Measurements from ENCODE around the gene OGFR.

The OGFR gene

DNA sequence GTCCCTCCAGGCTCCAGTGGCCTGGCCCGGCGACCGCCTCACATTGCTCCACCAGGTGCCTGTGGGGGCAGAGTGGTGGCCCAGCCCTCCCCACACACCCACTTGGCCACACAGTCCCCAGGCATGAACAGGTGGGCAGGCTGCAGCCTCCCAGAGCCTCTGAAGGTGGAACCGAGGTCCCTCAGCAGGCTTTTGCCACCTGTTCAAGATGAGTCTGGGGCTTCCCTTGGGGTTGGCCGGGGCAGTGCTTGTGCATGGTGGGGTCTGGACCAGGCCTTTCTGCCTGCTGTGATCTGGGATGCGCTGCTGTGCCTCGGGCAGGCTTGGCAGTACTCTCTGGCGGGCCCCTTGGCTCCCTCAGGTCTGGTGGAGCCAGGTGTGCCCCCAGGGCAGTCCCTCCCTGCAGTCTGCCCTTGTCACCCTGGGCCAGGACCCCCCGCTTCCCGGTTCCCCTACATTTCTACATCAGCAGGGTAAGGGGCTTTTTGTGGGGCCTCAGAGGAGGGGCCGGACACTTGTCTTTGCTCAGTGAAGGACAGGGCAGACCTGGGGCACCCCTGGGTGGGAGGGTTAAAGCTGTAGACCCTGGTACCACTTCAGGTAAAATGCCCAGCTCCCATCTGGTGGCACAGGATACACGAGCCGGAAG lies 9.5 kb downstream of the OGFR start:
- no peak for TF ChIP-seq ZFX (IDR thresholded peaks at IDR 0.05)
- TF ChIP-seq, protein P1, sequence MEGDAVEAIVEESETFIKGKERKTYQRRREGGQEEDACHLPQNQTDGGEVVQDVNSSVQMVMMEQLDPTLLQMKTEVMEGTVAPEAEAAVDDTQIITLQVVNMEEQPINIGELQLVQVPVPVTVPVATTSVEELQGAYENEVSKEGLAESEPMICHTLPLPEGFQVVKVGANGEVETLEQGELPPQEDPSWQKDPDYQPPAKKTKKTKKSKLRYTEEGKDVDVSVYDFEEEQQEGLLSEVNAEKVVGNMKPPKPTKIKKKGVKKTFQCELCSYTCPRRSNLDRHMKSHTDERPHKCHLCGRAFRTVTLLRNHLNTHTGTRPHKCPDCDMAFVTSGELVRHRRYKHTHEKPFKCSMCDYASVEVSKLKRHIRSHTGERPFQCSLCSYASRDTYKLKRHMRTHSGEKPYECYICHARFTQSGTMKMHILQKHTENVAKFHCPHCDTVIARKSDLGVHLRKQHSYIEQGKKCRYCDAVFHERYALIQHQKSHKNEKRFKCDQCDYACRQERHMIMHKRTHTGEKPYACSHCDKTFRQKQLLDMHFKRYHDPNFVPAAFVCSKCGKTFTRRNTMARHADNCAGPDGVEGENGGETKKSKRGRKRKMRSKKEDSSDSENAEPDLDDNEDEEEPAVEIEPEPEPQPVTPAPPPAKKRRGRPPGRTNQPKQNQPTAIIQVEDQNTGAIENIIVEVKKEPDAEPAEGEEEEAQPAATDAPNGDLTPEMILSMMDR (conservative IDR thresholded peaks at IDR 0.05), result no peak
- no peak overlapping the region for H3K27ac ChIP-seq

DNA sequence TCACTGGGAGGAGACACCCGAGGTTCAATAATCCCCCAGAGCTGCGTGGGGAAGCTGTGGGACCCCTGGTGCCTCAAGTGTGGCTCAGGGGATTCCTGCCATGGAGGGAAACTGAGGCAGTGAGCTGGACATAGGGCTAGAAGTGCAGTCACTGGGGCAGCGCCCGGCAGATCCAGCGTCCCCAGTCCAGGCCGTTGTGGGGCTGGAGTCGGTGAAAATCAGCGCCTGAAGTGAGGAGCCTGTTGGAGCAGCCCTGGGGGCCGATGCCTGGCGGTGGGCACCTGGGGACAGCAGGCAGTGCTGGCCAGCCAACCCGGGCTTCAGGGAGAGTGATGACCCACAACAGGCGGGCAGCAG lies 10.1 kb downstream of the OGFR start:
- TF ChIP-seq, protein P1 (conservative IDR thresholded peaks at IDR 0.05), result no peak
- TF ChIP-seq ZFX (IDR thresholded peaks at IDR 0.05), result no peak
- H3K27ac ChIP-seq, result no peak overlapping the region

DNA sequence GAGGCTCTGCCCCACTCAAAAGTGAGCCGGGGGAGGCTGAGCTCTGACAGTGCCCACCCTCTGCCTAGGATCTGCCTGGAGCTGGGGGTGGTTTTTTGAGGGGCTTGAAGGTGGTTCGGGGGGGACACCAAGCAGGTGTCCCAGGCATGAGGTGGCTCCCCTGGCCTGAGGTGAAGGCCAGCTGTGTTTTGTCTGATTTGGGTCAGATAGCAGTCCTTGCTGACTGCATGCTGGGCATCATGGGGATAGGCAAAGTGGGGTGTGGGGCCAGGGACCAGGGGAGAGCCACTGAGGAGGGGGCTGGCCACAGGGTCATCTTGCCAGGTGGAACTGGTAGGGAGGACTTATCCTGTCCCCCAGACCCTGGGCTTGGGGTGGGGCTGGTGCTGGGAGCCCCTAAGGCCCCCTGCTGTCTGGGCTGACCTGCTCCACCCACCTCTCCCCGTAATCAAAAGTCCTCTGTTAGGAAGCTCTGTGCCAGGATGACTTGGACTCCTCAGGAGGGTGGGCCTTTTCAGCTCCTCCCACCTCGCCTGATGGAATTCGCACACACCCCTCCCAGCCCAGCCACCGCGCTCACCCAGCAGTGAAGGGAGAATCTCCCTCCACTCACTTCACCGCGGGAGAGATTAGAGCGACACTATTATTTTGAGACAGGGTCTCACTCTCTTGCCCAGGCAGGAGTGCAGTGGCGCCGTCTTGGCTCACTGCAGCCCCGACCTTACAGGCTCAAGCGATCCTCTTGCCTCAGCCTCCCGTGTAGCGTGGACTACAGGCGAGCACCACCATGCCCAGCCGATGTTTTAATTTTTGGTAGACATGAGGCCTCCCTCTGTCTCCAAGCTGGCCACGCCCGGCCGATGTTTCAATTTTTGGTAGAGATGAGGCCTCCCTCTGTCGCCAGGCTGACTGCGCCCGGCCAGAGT lies 10.7 kb downstream of the OGFR start:
- H3K27ac ChIP-seq, result no peak overlapping the region
- TF ChIP-seq ZFX (IDR thresholded peaks at IDR 0.05), result no peak
- TF ChIP-seq, protein P1 (conservative IDR thresholded peaks at IDR 0.05), result no peak

DNA sequence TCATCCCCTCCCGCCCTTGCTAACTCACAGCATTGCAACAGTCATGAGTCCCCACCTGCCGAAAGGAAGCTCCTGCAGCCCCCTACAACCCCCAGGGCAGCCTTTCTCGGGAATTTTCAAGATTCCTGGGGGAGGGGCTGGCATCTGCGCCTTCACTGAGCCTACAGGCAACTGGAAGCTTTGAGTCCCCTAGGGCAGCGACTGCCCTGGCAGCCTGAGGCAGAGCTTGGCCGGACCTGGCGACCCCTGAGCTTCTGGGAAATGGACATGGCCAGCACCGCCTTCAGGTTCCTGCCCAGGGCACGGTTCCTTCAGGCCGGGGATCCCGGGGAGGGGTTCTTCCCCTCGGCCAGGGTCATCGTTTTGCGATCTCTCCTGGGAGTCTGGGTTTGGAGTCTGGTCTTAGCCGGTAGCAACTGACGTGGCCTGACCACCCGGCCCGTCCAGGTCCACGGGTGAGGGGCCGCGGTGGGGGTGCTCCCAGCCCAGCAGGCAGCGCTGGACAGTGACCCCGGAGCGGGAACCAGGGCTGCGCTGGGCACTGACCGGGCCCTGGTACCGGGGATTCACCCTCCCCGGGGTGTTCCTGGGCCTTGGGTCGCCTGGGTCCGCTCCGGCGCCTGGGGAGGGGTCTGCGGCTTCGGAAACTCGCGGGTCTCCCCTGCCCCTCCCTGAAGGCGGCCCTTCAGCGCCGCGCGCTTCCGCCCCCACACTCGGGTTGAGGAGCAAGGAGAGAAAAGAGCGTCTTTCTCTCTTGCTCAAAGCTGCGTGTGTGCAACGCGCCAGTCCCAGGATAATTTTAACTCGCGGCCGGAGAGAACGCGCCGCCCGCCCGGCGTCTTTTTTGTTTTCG lies 11.6 kb downstream of the OGFR start:
- H3K27ac ChIP-seq, result no peak overlapping the region
- TF ChIP-seq, protein P1 (conservative IDR thresholded peaks at IDR 0.05), result no peak
- no peak for TF ChIP-seq ZFX (IDR thresholded peaks at IDR 0.05)

DNA sequence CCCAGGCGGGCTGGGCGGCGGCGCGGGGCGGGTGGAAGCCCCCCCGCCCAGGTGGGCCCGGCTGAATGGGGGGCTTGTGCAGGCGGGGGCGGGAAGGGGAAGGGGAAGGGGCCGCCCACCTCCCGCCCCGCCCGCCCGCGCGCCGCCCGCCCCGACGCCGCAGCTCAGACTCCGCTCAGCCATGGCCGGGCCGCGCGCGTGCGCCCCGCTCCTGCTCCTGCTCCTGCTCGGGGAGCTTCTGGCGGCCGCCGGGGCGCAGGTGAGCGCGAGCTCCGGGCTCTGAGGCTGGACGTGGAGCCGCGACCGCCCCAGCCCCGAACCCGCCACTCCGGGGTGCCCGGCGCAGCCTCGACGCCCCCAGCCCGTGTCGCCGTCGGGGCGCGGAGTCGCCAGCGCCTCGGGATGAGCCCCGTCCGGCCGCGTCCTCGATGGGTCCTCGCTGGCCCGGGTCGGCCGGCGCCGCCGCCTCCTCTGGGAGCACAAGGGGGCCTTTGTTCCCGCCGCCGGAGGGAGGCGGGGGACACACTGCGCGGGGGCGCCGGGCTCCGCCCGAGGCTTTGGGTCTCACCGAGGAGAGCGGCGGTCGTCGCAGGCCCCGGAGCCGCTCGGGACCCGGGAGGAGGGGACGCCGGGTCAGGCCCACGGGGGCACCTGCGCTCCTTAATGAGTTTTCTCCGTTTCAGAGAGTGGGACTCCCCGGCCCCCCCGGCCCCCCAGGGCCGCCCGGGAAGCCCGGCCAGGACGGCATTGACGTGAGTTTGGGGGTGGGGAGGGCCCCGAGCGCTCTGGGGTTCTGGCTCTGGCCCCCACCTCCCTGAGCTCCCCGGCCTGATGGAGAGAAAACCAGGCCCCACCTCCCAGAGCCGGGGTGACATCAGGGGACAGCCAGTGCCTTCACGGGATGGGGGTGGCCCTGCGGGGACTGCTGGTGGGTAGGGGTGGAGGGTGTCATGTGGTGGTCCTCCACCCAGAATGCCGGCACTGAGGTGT lies 12.5 kb downstream of the OGFR start, which contains the start of gene COL9A3:
TSS of gene COL9A3 (plus strand) at position 167 of the 990 bp plus-strand sequence. CDS start at position 182, 15 bp downstream.
- no peak within 1 kb of the TSS for H3K27ac ChIP-seq
- TF ChIP-seq ZFX (IDR thresholded peaks at IDR 0.05), result no peak
- TF ChIP-seq, protein P1 (conservative IDR thresholded peaks at IDR 0.05), result no peak

DNA sequence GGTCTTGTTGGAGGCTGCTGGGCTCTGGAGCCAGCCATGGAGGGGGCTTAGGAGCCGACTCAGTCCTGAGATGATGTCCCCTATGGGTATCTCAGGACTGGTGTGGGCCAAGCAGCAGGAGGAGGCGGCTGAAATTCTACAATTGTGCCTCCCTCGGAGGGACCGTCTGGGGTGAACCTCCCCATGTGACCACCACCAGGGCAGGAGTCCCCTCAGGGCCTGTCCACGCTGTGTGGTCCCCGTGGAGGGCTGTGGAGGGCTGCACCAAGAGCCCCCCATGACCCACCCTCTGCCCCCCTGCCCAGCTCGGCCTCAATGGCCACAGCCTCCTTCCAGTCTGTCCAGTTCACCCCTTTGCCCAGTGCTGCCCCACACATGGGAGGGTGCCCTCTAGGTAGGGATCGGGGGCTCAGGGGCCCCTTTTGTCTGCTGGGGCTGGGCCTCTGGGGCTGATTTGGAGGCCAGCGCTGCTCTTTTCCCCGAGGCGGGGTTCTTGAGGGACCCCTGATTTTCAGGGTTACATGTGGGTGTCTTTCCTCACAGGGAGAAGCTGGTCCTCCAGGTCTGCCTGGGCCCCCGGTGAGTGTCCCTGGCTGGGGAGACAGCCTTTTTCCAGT lies 13.4 kb downstream of the OGFR start:
- TF ChIP-seq, protein P1 (conservative IDR thresholded peaks at IDR 0.05), result no peak
- TF ChIP-seq ZFX (IDR thresholded peaks at IDR 0.05), result no peak

More for the DNA sequence above, 13.4 kb downstream of the OGFR start:
- no peak overlapping the region for H3K27ac ChIP-seq
